HepG2 (cell line): Measurements from ENCODE around the gene SLC29A1. TPM values are rescaled to one million over a fixed set of nuclear protein-coding genes. Genes with fewer than 3 reads are reported as not detected.

Experiments used
- DZIP1 ChIP-seq: sonication (generic); formaldehyde crosslinking; IDR thresholded peaks from 2 replicates; pipeline ENCODE4 v1.5.0; 2020; ENCODE audit warnings: mild to moderate bottlenecking, missing genetic modification reagents
- HOMEZ ChIP-seq: IDR thresholded peaks from 2 replicates; pipeline ENCODE4 v1.6.1; 2016; ENCODE audit warnings: low read depth
- KDM1A ChIP-seq: IDR thresholded peaks from 2 replicates; pipeline ENCODE4 v1.6.1; 2016; ENCODE audit warnings: missing compliant biosample characterization
- KLF12 ChIP-seq: sonication (generic); formaldehyde crosslinking; IDR thresholded peaks from 2 replicates; pipeline ENCODE4 v1.4.0; 2020; ENCODE audit warnings: missing genetic modification reagents, borderline replicate concordance
- LRRFIP1 ChIP-seq: sonication (generic); formaldehyde crosslinking; conservative IDR thresholded peaks from 2 replicates; pipeline ENCODE4 v1.4.0; 2020; ENCODE audit warnings: missing genetic modification reagents
- MYNN ChIP-seq: sonication (generic); formaldehyde crosslinking; IDR thresholded peaks from 2 replicates; pipeline ENCODE4 v1.4.0; 2020; ENCODE audit warnings: mild to moderate bottlenecking, low read depth, missing genetic modification reagents
- NR2C2 ChIP-seq: sonication (generic); formaldehyde crosslinking; IDR thresholded peaks from 2 replicates; pipeline ENCODE4 v1.4.0; 2020; ENCODE audit warnings: missing genetic modification reagents, mild to moderate bottlenecking, moderate library complexity, borderline replicate concordance
- ZNF432 ChIP-seq: sonication (generic); formaldehyde crosslinking; IDR thresholded peaks from 2 replicates; pipeline ENCODE4 v1.5.0; 2020; ENCODE audit warnings: missing genetic modification reagents, mild to moderate bottlenecking, borderline replicate concordance
- ZNF709 ChIP-seq: sonication (generic); formaldehyde crosslinking; IDR thresholded peaks from 2 replicates; pipeline ENCODE4 v1.5.0; 2020; ENCODE audit warnings: mild to moderate bottlenecking, missing genetic modification reagents
- ZNF782 ChIP-seq: sonication (generic); formaldehyde crosslinking; IDR thresholded peaks from 2 replicates; pipeline ENCODE4 v1.4.0; 2020; ENCODE audit warnings: missing genetic modification reagents, mild to moderate bottlenecking, borderline replicate concordance
- polyA plus RNA-seq, 8 experiments: library from polyadenylated mRNA; depleted of rRNA in 3 of 8; stranded (reverse) in 7 of 8; unstranded in 1 of 8; fragments of >200 nt; fragmentation: Illumina TruSeq in 4 of 8; extraction: Trizol in 4 of 8; gene quantifications; 2 replicates each; pipeline versions ENCODE4 v1.2.1 to v1.2.3, GENCODE V29; 2011 to 2016; ENCODE audit warnings: low read depth in 4 of 8, missing spikeins in 1 of 8, mixed read lengths in 1 of 8; ENCODE audit not compliant: insufficient read depth in 1 of 8
- total RNA-seq, 5 experiments: library from RNA; depleted of rRNA; stranded (reverse); fragments of >200 nt; fragmentation: Illumina TruSeq; extraction: Trizol; gene quantifications; 2 replicates each; pipeline ENCODE4 v1.2.3, GENCODE V29; 2016; ENCODE audit warnings: low read depth in 1 of 5
- TF ChIP-seq, protein P1 (sequence below): sonication (generic); formaldehyde crosslinking; IDR thresholded peaks from 2 replicates; pipeline ENCODE4 v1.4.0; 2020; ENCODE audit warnings: missing genetic modification reagents
- TF ChIP-seq, protein P2 (sequence below): sonication (generic); formaldehyde crosslinking; IDR thresholded peaks from 2 replicates; pipeline ENCODE4 v1.5.1; 2020; ENCODE audit warnings: missing genetic modification reagents, mild to moderate bottlenecking, borderline replicate concordance
- TF ChIP-seq, protein P3 (sequence below): IDR thresholded peaks from 2 replicates; pipeline ENCODE4 v1.6.1; 2016

Gene SLC29A1
- total and polyA plus RNA-seq, 2 of the 13 experiments (the other 11 are each of a cell fraction or from before 2014, with no cell fraction given), result 43.2 to 106 TPM

DNA sequence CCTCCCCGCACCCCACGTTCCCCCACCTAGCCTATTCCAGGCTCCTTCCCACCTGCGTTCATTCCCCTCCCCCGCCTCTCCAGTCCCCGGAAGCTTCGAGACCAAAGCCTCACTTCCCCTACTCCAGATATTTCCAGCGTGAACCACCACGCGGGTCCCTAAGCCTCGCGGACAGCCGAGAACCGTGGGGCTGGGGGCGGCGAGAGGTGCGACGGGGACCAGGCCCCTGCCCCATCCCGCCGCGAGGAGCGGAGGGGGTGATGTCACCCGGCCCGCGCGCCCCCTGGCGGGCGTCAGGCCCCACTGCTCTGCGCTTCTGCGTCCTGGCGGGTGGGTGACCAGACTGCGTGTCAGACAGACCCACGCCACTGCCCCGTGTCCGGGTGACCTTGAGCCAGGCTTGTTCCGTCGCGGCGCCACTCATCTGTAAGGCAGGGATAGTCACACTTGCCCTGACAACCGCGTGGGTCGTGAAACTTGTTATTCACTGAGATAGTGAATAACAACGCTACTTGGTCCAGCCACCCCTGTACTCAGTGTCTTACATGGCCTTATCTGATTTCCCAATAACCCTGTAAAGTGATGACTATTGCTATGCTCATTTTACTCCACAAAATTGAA is 14.5 kb downstream of the SLC29A1 start (continued):
- peak; percentile 47; the same call in 1 of the 2 replicates for TF ChIP-seq ZNF782 (CRISPR knock-in tag)
- TF ChIP-seq KDM1A, result peak; percentile 51; the same call in 1 of the 2 replicates
- no peak for TF ChIP-seq DZIP1 (CRISPR knock-in tag)
- peak; percentile 69; the same call in 1 of the 2 replicates for TF ChIP-seq ZNF709 (CRISPR knock-in tag)
- TF ChIP-seq, protein P1, sequence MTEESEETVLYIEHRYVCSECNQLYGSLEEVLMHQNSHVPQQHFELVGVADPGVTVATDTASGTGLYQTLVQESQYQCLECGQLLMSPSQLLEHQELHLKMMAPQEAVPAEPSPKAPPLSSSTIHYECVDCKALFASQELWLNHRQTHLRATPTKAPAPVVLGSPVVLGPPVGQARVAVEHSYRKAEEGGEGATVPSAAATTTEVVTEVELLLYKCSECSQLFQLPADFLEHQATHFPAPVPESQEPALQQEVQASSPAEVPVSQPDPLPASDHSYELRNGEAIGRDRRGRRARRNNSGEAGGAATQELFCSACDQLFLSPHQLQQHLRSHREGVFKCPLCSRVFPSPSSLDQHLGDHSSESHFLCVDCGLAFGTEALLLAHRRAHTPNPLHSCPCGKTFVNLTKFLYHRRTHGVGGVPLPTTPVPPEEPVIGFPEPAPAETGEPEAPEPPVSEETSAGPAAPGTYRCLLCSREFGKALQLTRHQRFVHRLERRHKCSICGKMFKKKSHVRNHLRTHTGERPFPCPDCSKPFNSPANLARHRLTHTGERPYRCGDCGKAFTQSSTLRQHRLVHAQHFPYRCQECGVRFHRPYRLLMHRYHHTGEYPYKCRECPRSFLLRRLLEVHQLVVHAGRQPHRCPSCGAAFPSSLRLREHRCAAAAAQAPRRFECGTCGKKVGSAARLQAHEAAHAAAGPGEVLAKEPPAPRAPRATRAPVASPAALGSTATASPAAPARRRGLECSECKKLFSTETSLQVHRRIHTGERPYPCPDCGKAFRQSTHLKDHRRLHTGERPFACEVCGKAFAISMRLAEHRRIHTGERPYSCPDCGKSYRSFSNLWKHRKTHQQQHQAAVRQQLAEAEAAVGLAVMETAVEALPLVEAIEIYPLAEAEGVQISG (CRISPR knock-in tag), result peak; percentile 67; the same call in 1 of the 2 replicates
- TF ChIP-seq MYNN, result 0 out of 2 replicates have a peak, but pooled peaks have one; percentile 56
- TF ChIP-seq KLF12 (CRISPR knock-in tag), result peak; percentile 95
- no peak for TF ChIP-seq LRRFIP1 (CRISPR knock-in tag)
- TF ChIP-seq, protein P2, sequence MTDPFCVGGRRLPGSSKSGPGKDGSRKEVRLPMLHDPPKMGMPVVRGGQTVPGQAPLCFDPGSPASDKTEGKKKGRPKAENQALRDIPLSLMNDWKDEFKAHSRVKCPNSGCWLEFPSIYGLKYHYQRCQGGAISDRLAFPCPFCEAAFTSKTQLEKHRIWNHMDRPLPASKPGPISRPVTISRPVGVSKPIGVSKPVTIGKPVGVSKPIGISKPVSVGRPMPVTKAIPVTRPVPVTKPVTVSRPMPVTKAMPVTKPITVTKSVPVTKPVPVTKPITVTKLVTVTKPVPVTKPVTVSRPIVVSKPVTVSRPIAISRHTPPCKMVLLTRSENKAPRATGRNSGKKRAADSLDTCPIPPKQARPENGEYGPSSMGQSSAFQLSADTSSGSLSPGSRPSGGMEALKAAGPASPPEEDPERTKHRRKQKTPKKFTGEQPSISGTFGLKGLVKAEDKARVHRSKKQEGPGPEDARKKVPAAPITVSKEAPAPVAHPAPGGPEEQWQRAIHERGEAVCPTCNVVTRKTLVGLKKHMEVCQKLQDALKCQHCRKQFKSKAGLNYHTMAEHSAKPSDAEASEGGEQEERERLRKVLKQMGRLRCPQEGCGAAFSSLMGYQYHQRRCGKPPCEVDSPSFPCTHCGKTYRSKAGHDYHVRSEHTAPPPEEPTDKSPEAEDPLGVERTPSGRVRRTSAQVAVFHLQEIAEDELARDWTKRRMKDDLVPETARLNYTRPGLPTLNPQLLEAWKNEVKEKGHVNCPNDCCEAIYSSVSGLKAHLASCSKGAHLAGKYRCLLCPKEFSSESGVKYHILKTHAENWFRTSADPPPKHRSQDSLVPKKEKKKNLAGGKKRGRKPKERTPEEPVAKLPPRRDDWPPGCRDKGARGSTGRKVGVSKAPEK (CRISPR knock-in tag), result 0 out of 2 replicates have a peak, but pooled peaks have one; percentile 10
- TF ChIP-seq ZNF432, result no peak
- TF ChIP-seq HOMEZ (CRISPR knock-in tag), result peak; percentile 23; the same call in 1 of the 2 replicates
- TF ChIP-seq, protein P3, sequence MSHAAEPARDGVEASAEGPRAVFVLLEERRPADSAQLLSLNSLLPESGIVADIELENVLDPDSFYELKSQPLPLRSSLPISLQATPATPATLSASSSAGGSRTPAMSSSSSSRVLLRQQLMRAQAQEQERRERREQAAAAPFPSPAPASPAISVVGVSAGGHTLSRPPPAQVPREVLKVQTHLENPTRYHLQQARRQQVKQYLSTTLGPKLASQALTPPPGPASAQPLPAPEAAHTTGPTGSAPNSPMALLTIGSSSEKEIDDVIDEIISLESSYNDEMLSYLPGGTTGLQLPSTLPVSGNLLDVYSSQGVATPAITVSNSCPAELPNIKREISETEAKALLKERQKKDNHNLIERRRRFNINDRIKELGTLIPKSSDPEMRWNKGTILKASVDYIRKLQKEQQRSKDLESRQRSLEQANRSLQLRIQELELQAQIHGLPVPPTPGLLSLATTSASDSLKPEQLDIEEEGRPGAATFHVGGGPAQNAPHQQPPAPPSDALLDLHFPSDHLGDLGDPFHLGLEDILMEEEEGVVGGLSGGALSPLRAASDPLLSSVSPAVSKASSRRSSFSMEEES, result 0 out of 2 replicates have a peak, but pooled peaks have one; percentile 15
- TF ChIP-seq NR2C2, result peak; percentile 19; the same call in 1 of the 2 replicates
